Subcutaneous adipose tissue (tissue), 4 donors: Measurements from ENCODE around the gene MOB1B. TPM values are rescaled to one million over a fixed set of nuclear protein-coding genes. Genes with fewer than 3 reads are reported as not detected.

ENCODE experiments used
- CTCF ChIP-seq: fragments of 450-650 bp; IDR thresholded peaks from one replicate; pipeline ENCODE4 v1.5.1; 2016; ENCODE audit warnings: low read depth, mild to moderate bottlenecking, control low read depth, antibody characterized with exemption, moderate library complexity
- total RNA-seq, 4 donors: library from RNA; depleted of rRNA; stranded (reverse); fragments of >200 nt; gene quantifications; one replicate each; pipeline ENCODE4 v1.1.0, GENCODE V29; 2016

Gene MOB1B
- total RNA-seq, result 10 to 100 TPM; 10.9 to 23.6 (median 18.8) TPM

DNA sequence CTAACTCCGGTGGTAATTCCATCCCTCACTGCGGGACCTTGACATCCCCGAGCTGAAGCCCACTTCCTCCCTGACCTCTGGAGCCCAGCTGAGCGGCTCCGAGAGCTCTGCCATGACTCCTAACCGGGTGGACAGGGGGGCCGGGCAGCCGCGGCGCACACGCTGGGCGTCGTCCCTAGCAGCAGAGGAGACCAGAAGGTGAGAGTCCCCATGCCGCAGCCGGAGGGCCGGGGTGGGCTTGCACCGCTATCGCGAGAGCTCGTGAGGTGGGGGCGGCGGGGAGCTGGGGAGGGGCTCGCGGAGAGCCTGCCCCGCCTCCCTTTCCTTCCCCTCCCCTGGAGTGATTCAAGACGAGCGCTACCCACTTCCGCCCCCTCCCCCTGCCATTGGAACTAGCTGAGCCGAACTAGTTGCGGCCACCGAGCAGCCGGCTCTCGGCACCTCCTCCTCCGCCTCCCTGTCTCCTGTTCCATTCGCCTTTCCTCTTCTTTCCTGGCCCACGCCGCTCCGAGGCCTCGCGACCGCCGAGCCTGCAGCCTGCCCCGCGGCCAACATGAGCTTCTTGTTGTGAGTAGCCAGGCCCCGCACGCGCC is at the start of gene MOB1B:
Gene MOB1B, plus strand, starts transcription at position 386 of the 593 bp plus-strand sequence. Its CDS starts 168 bp downstream, at position 554.
- TF ChIP-seq CTCF, result no peak

DNA sequence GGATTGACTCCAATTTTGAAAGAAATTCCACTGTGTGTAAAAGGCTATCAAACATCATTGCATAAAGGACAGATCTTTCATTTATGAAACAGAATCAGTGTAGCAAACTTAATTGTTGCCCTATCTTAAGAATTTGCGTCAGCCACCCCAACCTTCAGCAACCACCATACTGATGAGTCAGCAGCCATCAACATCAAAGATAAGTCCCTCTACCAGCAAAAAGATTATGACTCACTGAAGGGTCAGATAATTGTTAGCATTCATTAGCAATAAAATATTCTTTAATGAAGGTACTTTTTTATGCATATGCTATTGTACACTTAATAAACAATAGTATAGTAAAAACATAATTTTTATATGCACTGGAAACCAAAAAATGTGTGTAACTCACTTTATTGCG is 46.7 kb upstream of the MOB1B start:
- TF ChIP-seq CTCF, result no peak

DNA sequence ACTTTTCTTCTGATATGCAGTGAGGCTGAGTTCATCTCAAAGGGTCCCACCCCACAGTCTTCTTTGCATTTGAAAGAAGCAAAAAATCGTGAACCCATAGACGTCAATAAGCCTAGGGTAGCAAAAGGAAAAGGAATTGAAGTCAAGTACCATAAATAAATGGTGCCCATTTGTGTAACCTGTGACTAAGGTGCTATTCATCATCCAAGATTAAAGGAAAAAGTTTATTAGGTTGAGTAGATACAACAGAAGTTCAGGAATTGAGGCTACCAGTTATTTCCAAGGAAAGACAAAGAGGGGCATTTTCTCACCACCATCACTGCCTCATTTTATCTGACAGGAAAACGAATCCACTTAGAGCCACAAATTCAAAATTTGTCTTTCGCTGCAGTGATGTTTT is 43.7 kb upstream of the MOB1B start:
- no peak for TF ChIP-seq CTCF

DNA sequence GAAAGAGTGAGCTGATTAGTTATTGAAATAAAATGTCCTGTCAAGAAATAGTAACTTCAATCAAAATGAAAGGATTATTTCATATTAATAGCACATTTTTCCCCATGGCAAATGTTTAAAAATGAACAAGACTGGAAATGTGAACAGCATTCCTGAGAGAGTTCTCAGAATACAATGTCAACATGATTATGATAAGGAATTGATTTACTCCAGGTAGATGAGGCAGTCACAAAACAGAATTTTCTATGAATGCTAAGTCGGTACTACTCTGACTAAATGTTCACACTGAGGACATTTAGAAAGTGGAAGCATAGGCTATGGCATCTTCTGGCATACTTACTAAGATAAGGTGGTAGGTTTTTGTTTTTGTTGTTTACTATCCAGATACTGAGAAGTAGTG is 43.1 kb upstream of the MOB1B start:
- TF ChIP-seq CTCF, result no peak

DNA sequence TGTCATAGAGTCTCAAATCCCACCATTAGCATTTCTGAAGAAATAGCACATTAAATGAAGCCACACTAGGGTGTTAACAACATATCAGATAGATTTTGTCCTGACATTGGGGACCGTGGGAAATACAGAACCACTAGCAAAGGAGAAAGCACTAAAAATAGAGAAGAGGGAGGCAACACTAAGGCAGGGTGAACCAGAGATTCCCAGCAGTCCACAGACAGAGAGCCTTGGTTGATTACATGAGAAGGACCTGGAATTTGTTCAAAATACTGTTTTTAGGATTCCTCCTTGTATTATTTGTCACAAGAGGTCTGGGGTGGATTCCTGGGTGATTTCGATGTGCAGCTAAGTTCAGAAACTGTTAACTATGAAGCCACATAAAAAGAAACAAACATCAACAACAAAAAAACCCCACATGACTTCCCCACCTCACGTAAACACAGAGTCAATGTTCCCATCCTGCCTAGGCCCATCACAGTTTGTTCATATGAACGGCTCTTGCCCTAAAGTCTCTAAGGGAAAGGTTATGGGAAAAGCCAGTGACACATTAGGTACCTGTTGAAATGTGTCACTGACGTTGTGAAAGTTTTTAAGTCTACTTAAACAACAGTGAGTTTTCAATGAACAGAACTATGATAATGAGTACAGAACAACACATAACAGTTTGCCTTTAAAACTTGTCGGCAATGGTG is 38.9 kb upstream of the MOB1B start:
- no peak for TF ChIP-seq CTCF

GRCh38 chr4:70868778-70869177 is 33.4 kb upstream of the MOB1B start:
- no peak for TF ChIP-seq CTCF

- TF ChIP-seq CTCF, result no peak
Observed at GRCh38 chr4:70873216-70873615, 29.0 kb upstream of the MOB1B start.
